Mammary epithelial cell (primary cell): Measurements from ENCODE around the gene FSHR.

Experiments used
- EZH2 ChIP-seq: IDR thresholded peaks from 2 replicates; pipeline ENCODE4 v1.6.1; 2012; ENCODE audit warnings: low read length, inconsistent platforms, borderline replicate concordance
- TF ChIP-seq, protein P1 (sequence below), 2 donors: IDR thresholded peaks in 1 of 2; conservative IDR thresholded peaks in 1 of 2; 2 replicates each; pipeline ENCODE4 v1.5.1; 2011 to 2012; ENCODE audit warnings: inconsistent platforms in 2 of 2, low read length in 2 of 2, mild to moderate bottlenecking in 2 of 2, control low read depth in 1 of 2, low read depth in 1 of 2; ENCODE audit not compliant: insufficient read depth in 1 of 2; ENCODE audit errors: extremely low read depth in 1 of 2

DNA sequence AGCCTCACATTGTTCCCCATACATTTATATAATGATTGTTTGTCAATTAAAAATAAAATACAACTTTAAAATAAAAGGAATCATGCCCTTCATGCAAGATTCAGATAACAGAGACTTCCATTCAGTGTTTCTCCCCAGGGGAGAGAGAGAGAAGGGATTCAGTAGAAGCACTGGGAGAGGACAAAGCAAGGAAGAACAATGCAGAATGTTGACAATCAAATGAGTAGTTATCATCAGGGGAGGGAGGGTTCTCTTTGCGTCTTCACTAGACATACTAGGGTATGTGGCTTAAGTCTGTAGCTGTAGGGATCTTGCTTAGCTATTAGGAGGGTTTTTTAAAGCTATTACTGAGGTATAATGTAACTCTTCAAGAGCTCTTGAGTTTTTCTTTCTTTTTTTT lies 30.7 kb downstream of the FSHR start:
- TF ChIP-seq, protein P1, sequence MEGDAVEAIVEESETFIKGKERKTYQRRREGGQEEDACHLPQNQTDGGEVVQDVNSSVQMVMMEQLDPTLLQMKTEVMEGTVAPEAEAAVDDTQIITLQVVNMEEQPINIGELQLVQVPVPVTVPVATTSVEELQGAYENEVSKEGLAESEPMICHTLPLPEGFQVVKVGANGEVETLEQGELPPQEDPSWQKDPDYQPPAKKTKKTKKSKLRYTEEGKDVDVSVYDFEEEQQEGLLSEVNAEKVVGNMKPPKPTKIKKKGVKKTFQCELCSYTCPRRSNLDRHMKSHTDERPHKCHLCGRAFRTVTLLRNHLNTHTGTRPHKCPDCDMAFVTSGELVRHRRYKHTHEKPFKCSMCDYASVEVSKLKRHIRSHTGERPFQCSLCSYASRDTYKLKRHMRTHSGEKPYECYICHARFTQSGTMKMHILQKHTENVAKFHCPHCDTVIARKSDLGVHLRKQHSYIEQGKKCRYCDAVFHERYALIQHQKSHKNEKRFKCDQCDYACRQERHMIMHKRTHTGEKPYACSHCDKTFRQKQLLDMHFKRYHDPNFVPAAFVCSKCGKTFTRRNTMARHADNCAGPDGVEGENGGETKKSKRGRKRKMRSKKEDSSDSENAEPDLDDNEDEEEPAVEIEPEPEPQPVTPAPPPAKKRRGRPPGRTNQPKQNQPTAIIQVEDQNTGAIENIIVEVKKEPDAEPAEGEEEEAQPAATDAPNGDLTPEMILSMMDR (conservative IDR thresholded peaks at IDR 0.05 in 1 of 2, IDR thresholded peaks at IDR 0.05 in 1 of 2; ENCODE audit: extremely low read depth in 1 of 2, insufficient read depth in 1 of 2, low read depth in 1 of 2, low read length in 2 of 2), result no peak
- no peak for TF ChIP-seq EZH2
